ENCODE results near the gene TRMT10B.

DNA sequence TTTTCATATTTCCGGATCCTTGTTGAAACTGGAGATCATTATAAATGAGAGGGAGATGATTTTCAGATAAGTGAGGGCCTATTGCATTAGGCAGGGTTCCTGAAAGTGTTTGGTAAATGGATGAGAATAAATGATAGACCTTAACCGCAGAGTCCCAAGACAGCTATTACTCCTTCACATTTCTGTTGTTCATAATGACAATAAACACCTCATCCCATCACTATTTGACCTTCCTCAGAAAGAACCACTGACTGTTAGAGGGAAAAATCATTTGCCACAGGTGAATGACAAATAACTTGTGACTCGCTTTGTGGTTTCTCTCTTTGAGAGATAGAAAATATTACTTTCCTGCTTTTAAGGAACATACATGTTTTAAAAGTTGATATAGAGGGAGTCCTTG lies 47.3 kb upstream of the TRMT10B start:
- TF ChIP-seq, protein P1, sequence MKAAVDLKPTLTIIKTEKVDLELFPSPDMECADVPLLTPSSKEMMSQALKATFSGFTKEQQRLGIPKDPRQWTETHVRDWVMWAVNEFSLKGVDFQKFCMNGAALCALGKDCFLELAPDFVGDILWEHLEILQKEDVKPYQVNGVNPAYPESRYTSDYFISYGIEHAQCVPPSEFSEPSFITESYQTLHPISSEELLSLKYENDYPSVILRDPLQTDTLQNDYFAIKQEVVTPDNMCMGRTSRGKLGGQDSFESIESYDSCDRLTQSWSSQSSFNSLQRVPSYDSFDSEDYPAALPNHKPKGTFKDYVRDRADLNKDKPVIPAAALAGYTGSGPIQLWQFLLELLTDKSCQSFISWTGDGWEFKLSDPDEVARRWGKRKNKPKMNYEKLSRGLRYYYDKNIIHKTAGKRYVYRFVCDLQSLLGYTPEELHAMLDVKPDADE (CRISPR knock-in tag; IDR thresholded peaks at IDR 0.05), result no peak
- TF ChIP-seq BHLHE40 (IDR thresholded peaks at IDR 0.05; ENCODE audit: low read length) (no peak), SALL2 (CRISPR knock-in tag; IDR thresholded peaks at IDR 0.05) (no peak), ZNF205 (CRISPR knock-in tag; IDR thresholded peaks at IDR 0.05) (no peak), NCOR1 (IDR thresholded peaks at IDR 0.05; ENCODE audit: borderline replicate concordance, low read length) (no peak), IRX3 (CRISPR knock-in tag; IDR thresholded peaks at IDR 0.05; ENCODE audit: borderline replicate concordance, low read depth) (no peak)
- TF ChIP-seq, protein P2, sequence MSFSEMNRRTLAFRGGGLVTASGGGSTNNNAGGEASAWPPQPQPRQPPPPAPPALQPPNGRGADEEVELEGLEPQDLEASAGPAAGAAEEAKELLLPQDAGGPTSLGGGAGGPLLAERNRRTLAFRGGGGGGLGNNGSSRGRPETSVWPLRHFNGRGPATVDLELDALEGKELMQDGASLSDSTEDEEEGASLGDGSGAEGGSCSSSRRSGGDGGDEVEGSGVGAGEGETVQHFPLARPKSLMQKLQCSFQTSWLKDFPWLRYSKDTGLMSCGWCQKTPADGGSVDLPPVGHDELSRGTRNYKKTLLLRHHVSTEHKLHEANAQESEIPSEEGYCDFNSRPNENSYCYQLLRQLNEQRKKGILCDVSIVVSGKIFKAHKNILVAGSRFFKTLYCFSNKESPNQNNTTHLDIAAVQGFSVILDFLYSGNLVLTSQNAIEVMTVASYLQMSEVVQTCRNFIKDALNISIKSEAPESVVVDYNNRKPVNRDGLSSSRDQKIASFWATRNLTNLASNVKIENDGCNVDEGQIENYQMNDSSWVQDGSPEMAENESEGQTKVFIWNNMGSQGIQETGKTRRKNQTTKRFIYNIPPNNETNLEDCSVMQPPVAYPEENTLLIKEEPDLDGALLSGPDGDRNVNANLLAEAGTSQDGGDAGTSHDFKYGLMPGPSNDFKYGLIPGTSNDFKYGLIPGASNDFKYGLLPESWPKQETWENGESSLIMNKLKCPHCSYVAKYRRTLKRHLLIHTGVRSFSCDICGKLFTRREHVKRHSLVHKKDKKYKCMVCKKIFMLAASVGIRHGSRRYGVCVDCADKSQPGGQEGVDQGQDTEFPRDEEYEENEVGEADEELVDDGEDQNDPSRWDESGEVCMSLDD (CRISPR knock-in tag; IDR thresholded peaks at IDR 0.05; ENCODE audit: borderline replicate concordance), result no peak
- TF ChIP-seq, protein P3, sequence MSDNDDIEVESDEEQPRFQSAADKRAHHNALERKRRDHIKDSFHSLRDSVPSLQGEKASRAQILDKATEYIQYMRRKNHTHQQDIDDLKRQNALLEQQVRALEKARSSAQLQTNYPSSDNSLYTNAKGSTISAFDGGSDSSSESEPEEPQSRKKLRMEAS (IDR thresholded peaks at IDR 0.05), result no peak
- TF ChIP-seq, protein P4, sequence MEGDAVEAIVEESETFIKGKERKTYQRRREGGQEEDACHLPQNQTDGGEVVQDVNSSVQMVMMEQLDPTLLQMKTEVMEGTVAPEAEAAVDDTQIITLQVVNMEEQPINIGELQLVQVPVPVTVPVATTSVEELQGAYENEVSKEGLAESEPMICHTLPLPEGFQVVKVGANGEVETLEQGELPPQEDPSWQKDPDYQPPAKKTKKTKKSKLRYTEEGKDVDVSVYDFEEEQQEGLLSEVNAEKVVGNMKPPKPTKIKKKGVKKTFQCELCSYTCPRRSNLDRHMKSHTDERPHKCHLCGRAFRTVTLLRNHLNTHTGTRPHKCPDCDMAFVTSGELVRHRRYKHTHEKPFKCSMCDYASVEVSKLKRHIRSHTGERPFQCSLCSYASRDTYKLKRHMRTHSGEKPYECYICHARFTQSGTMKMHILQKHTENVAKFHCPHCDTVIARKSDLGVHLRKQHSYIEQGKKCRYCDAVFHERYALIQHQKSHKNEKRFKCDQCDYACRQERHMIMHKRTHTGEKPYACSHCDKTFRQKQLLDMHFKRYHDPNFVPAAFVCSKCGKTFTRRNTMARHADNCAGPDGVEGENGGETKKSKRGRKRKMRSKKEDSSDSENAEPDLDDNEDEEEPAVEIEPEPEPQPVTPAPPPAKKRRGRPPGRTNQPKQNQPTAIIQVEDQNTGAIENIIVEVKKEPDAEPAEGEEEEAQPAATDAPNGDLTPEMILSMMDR (CRISPR knock-in tag; IDR thresholded peaks at IDR 0.05), result no peak
